Stimulated activated CD4-positive, alpha-beta T cell treated with anti-CD3 and anti-CD28 coated beads, Interleukin-12 subunit alpha, Interleukin-12 subunit beta, amount 100 ng/mL, for 48 hours (primary cell): ENCODE results near the gene ITGA3.
"Not testable (repeated sequence)": the region's sequence is repeated elsewhere in the genome, so short reads cannot be mapped to it uniquely, and the experiment has no call there.

Source experiments
- DNase-seq, 3 donors: peaks; one replicate each; pipeline ENCODE4 v3.0.0-alpha.2; 2020; ENCODE audit warnings: low read depth in 2 of 3, low spot score in 1 of 3

ITGA3 gene

GRCh38 chr17:50034498-50035364, 21.2 kb upstream of the ITGA3 start:
- no peak for DNase-seq

GRCh38 chr17:50035421-50035879, 20.5 kb upstream of the ITGA3 start:
- no peak for DNase-seq

GRCh38 chr17:50035945-50036344, 20.0 kb upstream of the ITGA3 start:
- DNase-seq: no peak

- no peak for DNase-seq
These were observed 19.3 kb upstream of the ITGA3 start for GRCh38 chr17:50036455-50037261.

GRCh38 chr17:50037321-50038107, 18.4 kb upstream of the ITGA3 start:
- no peak for DNase-seq

- DNase-seq: no peak
These were observed 16.9 kb upstream of the ITGA3 start for GRCh38 chr17:50039058-50039457.

- DNase-seq: not testable (repeated sequence)
These were observed 15.4 kb upstream of the ITGA3 start for GRCh38 chr17:50040496-50040895.

GRCh38 chr17:50042211-50042610, 13.7 kb upstream of the ITGA3 start:
- DNase-seq: no peak

- no peak for DNase-seq
These were observed 12.4 kb upstream of the ITGA3 start for GRCh38 chr17:50043290-50044148.

- no peak for DNase-seq
These were observed 11.4 kb upstream of the ITGA3 start for GRCh38 chr17:50044483-50044882.

- no peak for DNase-seq
These were observed 10.8 kb upstream of the ITGA3 start for GRCh38 chr17:50045154-50045553.

GRCh38 chr17:50046179-50046578, 9.7 kb upstream of the ITGA3 start:
- no peak for DNase-seq

GRCh38 chr17:50046667-50047066, 9.2 kb upstream of the ITGA3 start:
- DNase-seq: no peak

GRCh38 chr17:50047083-50047482, 8.8 kb upstream of the ITGA3 start:
- no peak for DNase-seq

- DNase-seq: peak in 1 of 3 donors; percentile 31
These were observed 8.3 kb upstream of the ITGA3 start for GRCh38 chr17:50047488-50048126.

GRCh38 chr17:50048146-50048720, 7.7 kb upstream of the ITGA3 start:
- no peak for DNase-seq

GRCh38 chr17:50048988-50049387, 6.9 kb upstream of the ITGA3 start:
- no peak for DNase-seq

- no peak for DNase-seq
These were observed 6.3 kb upstream of the ITGA3 start for GRCh38 chr17:50049636-50050035.

- no peak for DNase-seq
These were observed 5.4 kb upstream of the ITGA3 start for GRCh38 chr17:50050431-50051032.
